ENCODE measurements around the gene LRRC75A. TPM values are rescaled to one million over a fixed set of nuclear protein-coding genes. Genes with fewer than 3 reads are reported as not detected.

Gene LRRC75A
- total RNA-seq, 1 donor = 1.4 TPM

GRCh38 chr17:16484445-16485175 is 7.4 kb downstream of the LRRC75A start:
- Histone ChIP-seq H2AFZ (ENCODE audit: low read length) (peak overlapping the region; percentile 29), H4K20me1 (ENCODE audit: insufficient read depth, low read length) (no peaks in the 10 kb centered on the region), H3K27ac (ENCODE audit: low read depth, low read length) (no peak overlapping the region), H3K27me3 (ENCODE audit: insufficient read depth, low read length) (no peaks in the 10 kb centered on the region), H3K4me2 (ENCODE audit: insufficient read depth, low read length) (no peak overlapping the region), H3K9me3 (ENCODE audit: low read depth, low read length) (no peaks in the 10 kb centered on the region), H3K79me2 (ENCODE audit: insufficient read depth, low read length) (no peaks in the 10 kb centered on the region), H3K36me3 (ENCODE audit: insufficient read depth, low read length) (no peaks in the 10 kb centered on the region), H3K4me1 (ENCODE audit: insufficient read depth, low read length) (peaks cover 16% of the 10 kb centered on the region), H3K4me3 (ENCODE audit: insufficient read depth, low read length) (no peak overlapping the region)
- peak; percentile 49 for DNase-seq (ENCODE audit: insufficient read length, low spot score, missing footprints)
- no peak for TF ChIP-seq CTCF (IDR thresholded peaks at IDR 0.05; ENCODE audit: extremely low read depth, low read depth, low read length)

- H3K36me3 ChIP-seq (ENCODE audit: insufficient read depth, low read length) = no peaks in the 10 kb centered on the region
- no peaks in the 10 kb centered on the region for H3K27me3 ChIP-seq (ENCODE audit: insufficient read depth, low read length)
- no peaks in the 10 kb centered on the region for H3K9me3 ChIP-seq (ENCODE audit: low read depth, low read length)
- H4K20me1 ChIP-seq (ENCODE audit: insufficient read depth, low read length) = no peaks in the 10 kb centered on the region
- H3K27ac ChIP-seq (ENCODE audit: low read depth, low read length) = no peak overlapping the region
- no peak overlapping the region for H3K4me3 ChIP-seq (ENCODE audit: insufficient read depth, low read length)
- no peaks in the 10 kb centered on the region for H3K79me2 ChIP-seq (ENCODE audit: insufficient read depth, low read length)
- H3K4me2 ChIP-seq (ENCODE audit: insufficient read depth, low read length) = no peak overlapping the region
- TF ChIP-seq CTCF (IDR thresholded peaks at IDR 0.05; ENCODE audit: extremely low read depth, low read depth, low read length) = no peak
- DNase-seq (ENCODE audit: insufficient read length, low spot score, missing footprints) = peak; percentile 37
- H2AFZ ChIP-seq (ENCODE audit: low read length) = no peak overlapping the region
- peaks cover 16% of the 10 kb centered on the region for H3K4me1 ChIP-seq (ENCODE audit: insufficient read depth, low read length)
Observed at GRCh38 chr17:16483021-16483645, 8.9 kb downstream of the LRRC75A start.

GRCh38 chr17:16482253-16482652 is 9.7 kb downstream of the LRRC75A start:
- Histone ChIP-seq H2AFZ (ENCODE audit: low read length) (no peak overlapping the region), H3K4me3 (ENCODE audit: insufficient read depth, low read length) (no peak overlapping the region), H4K20me1 (ENCODE audit: insufficient read depth, low read length) (no peaks in the 10 kb centered on the region), H3K79me2 (ENCODE audit: insufficient read depth, low read length) (no peaks in the 10 kb centered on the region), H3K9me3 (ENCODE audit: low read depth, low read length) (no peaks in the 10 kb centered on the region), H3K27ac (ENCODE audit: low read depth, low read length) (no peak overlapping the region), H3K4me2 (ENCODE audit: insufficient read depth, low read length) (no peak overlapping the region), H3K27me3 (ENCODE audit: insufficient read depth, low read length) (no peaks in the 10 kb centered on the region), H3K36me3 (ENCODE audit: insufficient read depth, low read length) (no peaks in the 10 kb centered on the region), H3K4me1 (ENCODE audit: insufficient read depth, low read length) (peaks cover 21% of the 10 kb centered on the region)
- peak; percentile 59 for DNase-seq (ENCODE audit: insufficient read length, low spot score, missing footprints)
- no peak for TF ChIP-seq CTCF (IDR thresholded peaks at IDR 0.05; ENCODE audit: extremely low read depth, low read depth, low read length)

- H4K20me1 ChIP-seq (ENCODE audit: insufficient read depth, low read length) = no peaks in the 10 kb centered on the region
- H3K36me3 ChIP-seq (ENCODE audit: insufficient read depth, low read length) = no peaks in the 10 kb centered on the region
- peaks cover 16% of the 10 kb centered on the region for H3K4me1 ChIP-seq (ENCODE audit: insufficient read depth, low read length)
- no peaks in the 10 kb centered on the region for H3K9me3 ChIP-seq (ENCODE audit: low read depth, low read length)
- no peak overlapping the region for H3K4me2 ChIP-seq (ENCODE audit: insufficient read depth, low read length)
- no peaks in the 10 kb centered on the region for H3K79me2 ChIP-seq (ENCODE audit: insufficient read depth, low read length)
- TF ChIP-seq CTCF (IDR thresholded peaks at IDR 0.05; ENCODE audit: extremely low read depth, low read depth, low read length) = no peak
- no peak overlapping the region for H2AFZ ChIP-seq (ENCODE audit: low read length)
- no peaks in the 10 kb centered on the region for H3K27me3 ChIP-seq (ENCODE audit: insufficient read depth, low read length)
- no peak overlapping the region for H3K4me3 ChIP-seq (ENCODE audit: insufficient read depth, low read length)
- DNase-seq (ENCODE audit: insufficient read length, low spot score, missing footprints) = no peak
- H3K27ac ChIP-seq (ENCODE audit: low read depth, low read length) = no peak overlapping the region
Observed at GRCh38 chr17:16480995-16481394, 11.0 kb downstream of the LRRC75A start.
